ENCODE data around the gene C13orf42. TPM values are rescaled to one million over a fixed set of nuclear protein-coding genes. Genes with fewer than 3 reads are reported as not detected.

Gene C13orf42
- total RNA-seq, 1 experiment from 2014 or later, result 8.2 TPM

DNA sequence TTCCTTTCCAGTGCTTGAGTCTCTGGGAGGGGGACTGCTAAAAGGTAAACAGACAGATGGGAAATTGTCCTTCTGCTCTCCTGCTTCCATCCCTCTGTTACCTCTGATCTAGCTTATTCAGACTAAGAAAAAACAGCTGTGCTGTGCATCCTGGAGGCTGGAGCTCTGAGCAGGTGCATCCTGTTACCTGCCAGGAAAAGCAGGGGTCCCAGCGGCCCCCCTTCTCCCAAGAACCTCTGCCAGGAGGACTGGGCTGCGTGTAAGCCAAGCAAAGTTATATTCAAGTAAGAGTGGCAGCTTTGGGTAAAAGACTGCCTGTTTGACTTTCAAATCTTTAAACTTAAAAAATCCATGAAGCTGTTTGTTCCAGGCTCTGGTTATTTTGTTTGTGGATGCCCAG is 75.1 kb downstream of the C13orf42 start:
- CTCF ChIA-PET, result interaction anchor here (1.2 to 3.0 kb wide), 2 partner anchors 8 to 34 kb away, joined by 3 to 21 read pairs; no protein-coding TSS in a partner anchor
- H3K27ac Mint-ChIP-seq, result no peak overlapping the region
- TF ChIP-seq CREB1 (CRISPR knock-in tag; IDR thresholded peaks at IDR 0.05), result no peak
- TF ChIP-seq RORB (CRISPR knock-in tag; IDR thresholded peaks at IDR 0.05), result no peak
- no peak for TF ChIP-seq SP1 (CRISPR knock-in tag; conservative IDR thresholded peaks at IDR 0.05)
- TF ChIP-seq ZNF232 (CRISPR knock-in tag; IDR thresholded peaks at IDR 0.05), result no peak
- TF ChIP-seq, protein P1, sequence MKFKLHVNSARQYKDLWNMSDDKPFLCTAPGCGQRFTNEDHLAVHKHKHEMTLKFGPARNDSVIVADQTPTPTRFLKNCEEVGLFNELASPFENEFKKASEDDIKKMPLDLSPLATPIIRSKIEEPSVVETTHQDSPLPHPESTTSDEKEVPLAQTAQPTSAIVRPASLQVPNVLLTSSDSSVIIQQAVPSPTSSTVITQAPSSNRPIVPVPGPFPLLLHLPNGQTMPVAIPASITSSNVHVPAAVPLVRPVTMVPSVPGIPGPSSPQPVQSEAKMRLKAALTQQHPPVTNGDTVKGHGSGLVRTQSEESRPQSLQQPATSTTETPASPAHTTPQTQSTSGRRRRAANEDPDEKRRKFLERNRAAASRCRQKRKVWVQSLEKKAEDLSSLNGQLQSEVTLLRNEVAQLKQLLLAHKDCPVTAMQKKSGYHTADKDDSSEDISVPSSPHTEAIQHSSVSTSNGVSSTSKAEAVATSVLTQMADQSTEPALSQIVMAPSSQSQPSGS (CRISPR knock-in tag; IDR thresholded peaks at IDR 0.05; ENCODE audit: borderline replicate concordance, low read depth), result no peak
- TF ChIP-seq, protein P2, sequence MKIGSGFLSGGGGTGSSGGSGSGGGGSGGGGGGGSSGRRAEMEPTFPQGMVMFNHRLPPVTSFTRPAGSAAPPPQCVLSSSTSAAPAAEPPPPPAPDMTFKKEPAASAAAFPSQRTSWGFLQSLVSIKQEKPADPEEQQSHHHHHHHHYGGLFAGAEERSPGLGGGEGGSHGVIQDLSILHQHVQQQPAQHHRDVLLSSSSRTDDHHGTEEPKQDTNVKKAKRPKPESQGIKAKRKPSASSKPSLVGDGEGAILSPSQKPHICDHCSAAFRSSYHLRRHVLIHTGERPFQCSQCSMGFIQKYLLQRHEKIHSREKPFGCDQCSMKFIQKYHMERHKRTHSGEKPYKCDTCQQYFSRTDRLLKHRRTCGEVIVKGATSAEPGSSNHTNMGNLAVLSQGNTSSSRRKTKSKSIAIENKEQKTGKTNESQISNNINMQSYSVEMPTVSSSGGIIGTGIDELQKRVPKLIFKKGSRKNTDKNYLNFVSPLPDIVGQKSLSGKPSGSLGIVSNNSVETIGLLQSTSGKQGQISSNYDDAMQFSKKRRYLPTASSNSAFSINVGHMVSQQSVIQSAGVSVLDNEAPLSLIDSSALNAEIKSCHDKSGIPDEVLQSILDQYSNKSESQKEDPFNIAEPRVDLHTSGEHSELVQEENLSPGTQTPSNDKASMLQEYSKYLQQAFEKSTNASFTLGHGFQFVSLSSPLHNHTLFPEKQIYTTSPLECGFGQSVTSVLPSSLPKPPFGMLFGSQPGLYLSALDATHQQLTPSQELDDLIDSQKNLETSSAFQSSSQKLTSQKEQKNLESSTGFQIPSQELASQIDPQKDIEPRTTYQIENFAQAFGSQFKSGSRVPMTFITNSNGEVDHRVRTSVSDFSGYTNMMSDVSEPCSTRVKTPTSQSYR (CRISPR knock-in tag; IDR thresholded peaks at IDR 0.05), result no peak
- TF ChIP-seq GTF2I (CRISPR knock-in tag; conservative IDR thresholded peaks at IDR 0.05), result no peak
- no peak for TF ChIP-seq SOX15 (CRISPR knock-in tag; IDR thresholded peaks at IDR 0.05)

DNA sequence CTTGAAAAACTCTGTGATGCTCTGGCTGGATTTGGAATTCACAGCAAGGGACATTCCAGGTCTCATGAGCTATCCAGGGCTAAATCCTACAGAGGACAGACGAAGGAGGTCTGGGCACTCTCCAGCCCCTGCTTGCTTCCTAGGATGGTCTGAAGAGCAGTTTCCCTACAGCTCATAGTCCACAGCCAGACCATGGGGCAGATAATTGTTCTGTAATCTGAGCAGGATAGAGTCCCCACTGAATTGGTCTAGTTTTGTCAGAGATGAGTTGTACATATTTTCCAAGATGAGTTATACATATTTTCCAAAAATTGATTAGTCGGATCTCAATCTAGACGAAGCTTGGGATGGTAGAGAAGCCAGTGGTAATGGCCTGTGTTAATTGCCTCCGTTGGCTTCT is 75.6 kb downstream of the C13orf42 start:
- ChIA-PET CTCF (interaction anchor here (1.2 to 3.0 kb wide), 2 partner anchors 9 to 34 kb away, joined by 3 to 21 read pairs; no protein-coding TSS in a partner anchor), POLR2A (no interaction called here)
- Mint-ChIP-seq H3K4me1 (peaks cover 6% of the 10 kb centered on the region), H3K4me3 (no peak overlapping the region), H3K27ac (no peak overlapping the region), H3K27me3 (ENCODE audit: low read depth) (no peaks in the 10 kb centered on the region), H3K36me3 (no peaks in the 10 kb centered on the region), H3K9me3 (no peaks in the 10 kb centered on the region)
- TF ChIP-seq, protein P3, sequence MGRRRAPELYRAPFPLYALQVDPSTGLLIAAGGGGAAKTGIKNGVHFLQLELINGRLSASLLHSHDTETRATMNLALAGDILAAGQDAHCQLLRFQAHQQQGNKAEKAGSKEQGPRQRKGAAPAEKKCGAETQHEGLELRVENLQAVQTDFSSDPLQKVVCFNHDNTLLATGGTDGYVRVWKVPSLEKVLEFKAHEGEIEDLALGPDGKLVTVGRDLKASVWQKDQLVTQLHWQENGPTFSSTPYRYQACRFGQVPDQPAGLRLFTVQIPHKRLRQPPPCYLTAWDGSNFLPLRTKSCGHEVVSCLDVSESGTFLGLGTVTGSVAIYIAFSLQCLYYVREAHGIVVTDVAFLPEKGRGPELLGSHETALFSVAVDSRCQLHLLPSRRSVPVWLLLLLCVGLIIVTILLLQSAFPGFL (CRISPR knock-in tag; IDR thresholded peaks at IDR 0.05; ENCODE audit: borderline replicate concordance), result no peak
- TF ChIP-seq, protein P4, sequence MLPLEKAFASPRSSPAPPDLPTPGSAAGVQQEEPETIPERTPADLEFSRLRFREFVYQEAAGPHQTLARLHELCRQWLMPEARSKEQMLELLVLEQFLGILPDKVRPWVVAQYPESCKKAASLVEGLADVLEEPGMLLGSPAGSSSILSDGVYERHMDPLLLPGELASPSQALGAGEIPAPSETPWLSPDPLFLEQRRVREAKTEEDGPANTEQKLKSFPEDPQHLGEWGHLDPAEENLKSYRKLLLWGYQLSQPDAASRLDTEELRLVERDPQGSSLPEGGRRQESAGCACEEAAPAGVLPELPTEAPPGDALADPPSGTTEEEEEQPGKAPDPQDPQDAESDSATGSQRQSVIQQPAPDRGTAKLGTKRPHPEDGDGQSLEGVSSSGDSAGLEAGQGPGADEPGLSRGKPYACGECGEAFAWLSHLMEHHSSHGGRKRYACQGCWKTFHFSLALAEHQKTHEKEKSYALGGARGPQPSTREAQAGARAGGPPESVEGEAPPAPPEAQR (CRISPR knock-in tag; IDR thresholded peaks at IDR 0.05), result no peak
- no peak for TF ChIP-seq NR3C1 (CRISPR knock-in tag; conservative IDR thresholded peaks at IDR 0.05; ENCODE audit: low read depth)
- no peak for TF ChIP-seq SMAD4 (CRISPR knock-in tag; IDR thresholded peaks at IDR 0.05)
- TF ChIP-seq, protein P5, sequence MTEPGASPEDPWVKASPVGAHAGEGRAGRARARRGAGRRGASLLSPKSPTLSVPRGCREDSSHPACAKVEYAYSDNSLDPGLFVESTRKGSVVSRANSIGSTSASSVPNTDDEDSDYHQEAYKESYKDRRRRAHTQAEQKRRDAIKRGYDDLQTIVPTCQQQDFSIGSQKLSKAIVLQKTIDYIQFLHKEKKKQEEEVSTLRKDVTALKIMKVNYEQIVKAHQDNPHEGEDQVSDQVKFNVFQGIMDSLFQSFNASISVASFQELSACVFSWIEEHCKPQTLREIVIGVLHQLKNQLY (CRISPR knock-in tag; IDR thresholded peaks at IDR 0.05), result no peak
- TF ChIP-seq, protein P6, sequence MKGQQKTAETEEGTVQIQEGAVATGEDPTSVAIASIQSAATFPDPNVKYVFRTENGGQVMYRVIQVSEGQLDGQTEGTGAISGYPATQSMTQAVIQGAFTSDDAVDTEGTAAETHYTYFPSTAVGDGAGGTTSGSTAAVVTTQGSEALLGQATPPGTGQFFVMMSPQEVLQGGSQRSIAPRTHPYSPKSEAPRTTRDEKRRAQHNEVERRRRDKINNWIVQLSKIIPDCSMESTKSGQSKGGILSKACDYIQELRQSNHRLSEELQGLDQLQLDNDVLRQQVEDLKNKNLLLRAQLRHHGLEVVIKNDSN (CRISPR knock-in tag; IDR thresholded peaks at IDR 0.05), result no peak
- TF ChIP-seq CBFB (CRISPR knock-in tag; IDR thresholded peaks at IDR 0.05; ENCODE audit: low read depth), result no peak
- TF ChIP-seq JAZF1 (CRISPR knock-in tag; IDR thresholded peaks at IDR 0.05), result no peak
- TF ChIP-seq ATF1 (CRISPR knock-in tag; IDR thresholded peaks at IDR 0.05), result no peak
- DNase-seq (ENCODE audit: low spot score) (no peak), ATAC-seq (no peak)

More for the DNA sequence above, 75.1 kb downstream of the C13orf42 start:
- DNase-seq (ENCODE audit: low spot score) (no peak), ATAC-seq (no peak; the same call in 1 of the 2 replicates)
- Mint-ChIP-seq H3K9me3 (no peaks in the 10 kb centered on the region), H3K4me1 (peaks cover 6% of the 10 kb centered on the region), H3K36me3 (no peaks in the 10 kb centered on the region), H3K4me3 (no peak overlapping the region), H3K27me3 (ENCODE audit: low read depth) (no peaks in the 10 kb centered on the region)
- POLR2A ChIA-PET, result no interaction called here

Data from WTC11 (cell line).